Panc1 (cell line): ENCODE results near the gene NTM. TPM values are rescaled to one million over a fixed set of nuclear protein-coding genes. Genes with fewer than 3 reads are reported as not detected.

Experiments
- ATAC-seq: fragments of 200-7000 bp; cut with Tn5 transposase; 2 replicates; pipeline ENCODE4 v1.9.1; 2020; ENCODE audit warnings: mild to moderate bottlenecking, moderate library complexity
- BruUV-seq: library from RNA; stranded (reverse); fragments of 400-500 nt; replicated peaks from 2 replicates; lab custom pipeline; 2021; lab: Mats Ljungman, UMichigan
- CTCF ChIA-PET: fragments of 300-600 bp; sonication (Branson Sonifier 250); formaldehyde crosslinking; loops from one replicate; lab custom pipeline; 2022; ENCODE audit warnings: antibody characterized with exemption; lab: Charles Lee
- POLR2A ChIA-PET: fragments of 300-600 bp; sonication (Branson Sonifier 250); formaldehyde crosslinking; loops from one replicate; lab custom pipeline; 2022; ENCODE audit warnings: antibody characterized with exemption; lab: Charles Lee
- DNase-seq: peaks from one replicate; pipeline ENCODE4 v3.0.0-alpha.2; 2010; ENCODE audit warnings: low read depth, low spot score
- H3K27ac ChIP-seq: 2 replicates; pipeline ENCODE4 v1.5.1; 2011; ENCODE audit warnings: mild to moderate bottlenecking, low read length, inconsistent platforms
- H3K27me3 ChIP-seq: fragments of 200-500 bp; sonication (Bioruptor generic); 2 replicates; pipeline ENCODE4 v1.6.0; 2014; ENCODE audit warnings: low read length, inconsistent platforms; ENCODE audit not compliant: control insufficient read depth, insufficient read depth
- H3K36me3 ChIP-seq: fragments of 200-500 bp; sonication (Bioruptor generic); 2 replicates; pipeline ENCODE4 v1.5.1; 2014; ENCODE audit warnings: inconsistent platforms, mild to moderate bottlenecking, low read length, moderate library complexity; ENCODE audit not compliant: control insufficient read depth, insufficient read depth
- H3K4me1 ChIP-seq: 2 replicates; pipeline ENCODE4 v1.5.1; 2011; ENCODE audit warnings: inconsistent platforms, mild to moderate bottlenecking, low read length, moderate library complexity; ENCODE audit not compliant: control insufficient read depth, insufficient read depth
- H3K4me3 ChIP-seq, 2 experiments: 2 replicates each; pipeline ENCODE4 v1.5.1; 2011 to 2012; ENCODE audit warnings: low read depth in 2 of 2, low read length in 2 of 2, mild to moderate bottlenecking in 2 of 2, inconsistent platforms in 1 of 2, moderate library complexity in 1 of 2
- H3K9me3 ChIP-seq: fragments of 200-500 bp; sonication (Bioruptor generic); 2 replicates; pipeline ENCODE4 v1.5.1; 2014; ENCODE audit warnings: low read depth, mild to moderate bottlenecking, inconsistent platforms, low read length, moderate library complexity; ENCODE audit not compliant: control insufficient read depth, insufficient read depth
- CTCF ChIP-seq: fragments of 450-650 bp; IDR thresholded peaks from 2 replicates; pipeline ENCODE4 v1.5.1; 2017; ENCODE audit warnings: mild to moderate bottlenecking
- POLR2AphosphoS5 ChIP-seq: IDR thresholded peaks from 2 replicates; pipeline ENCODE4 v1.6.1; 2012; ENCODE audit warnings: mild to moderate bottlenecking, low read depth, low read length, moderate library complexity
- SIN3A ChIP-seq: IDR thresholded peaks from 2 replicates; pipeline ENCODE4 v1.6.1; 2012; ENCODE audit warnings: low read depth, mild to moderate bottlenecking, low read length, moderate library complexity, borderline replicate concordance; ENCODE audit not compliant: insufficient read depth
- TCF7L2 ChIP-seq: IDR thresholded peaks from 2 replicates; pipeline ENCODE4 v1.6.1; 2011; ENCODE audit warnings: mild to moderate bottlenecking, low read depth, low read length, inconsistent platforms
- in situ Hi-C: cut with HindIII; loops from 2 replicates; pipeline ENCODE4 v1.10.0; 2016; ENCODE audit warnings: low sequenced_read_pairs, low pct_unique_long_range_greater_than_20kb
- intact Hi-C: fragments of 100-400 bp; cut with micrococcal nuclease; formaldehyde crosslinking; loops from one replicate; pipeline ENCODE4 v1.10.0; 2022; ENCODE audit not compliant: unreplicated experiment
- total RNA-seq: library from RNA; stranded (reverse); gene quantifications from one replicate; pipeline ENCODE4 v1.2.1, GENCODE V29; 2021; ENCODE audit not compliant: unreplicated experiment
- TF ChIP-seq, protein P1 (sequence below), 2 experiments: IDR thresholded peaks; 2 replicates each; pipeline ENCODE4 v1.6.1; 2011 to 2012; ENCODE audit warnings: low read depth in 2 of 2, control low read depth in 1 of 2, low read length in 1 of 2, mild to moderate bottlenecking in 1 of 2, moderate library complexity in 1 of 2; ENCODE audit not compliant: insufficient read depth in 1 of 2

The NTM gene
- total RNA-seq, 1 experiment from 2014 or later = 0.10 TPM

- Histone ChIP-seq H3K27me3 (peaks cover 3% of the 10 kb centered on the region; the same call in 1 of the 2 replicates), H3K9me3 (no peaks in the 10 kb centered on the region), H3K27ac (no peak overlapping the region), H3K4me3 (no peak overlapping the region), H3K36me3 (no peaks in the 10 kb centered on the region), H3K4me1 (no peaks in the 10 kb centered on the region)
- CTCF ChIA-PET = no interaction called here
- in situ Hi-C loops (no loop called here), intact Hi-C loops (no loop called here)
- TF ChIP-seq CTCF (no peak), POLR2AphosphoS5 (no peak), TCF7L2 (no peak), SIN3A (no peak)
- TF ChIP-seq, protein P1, sequence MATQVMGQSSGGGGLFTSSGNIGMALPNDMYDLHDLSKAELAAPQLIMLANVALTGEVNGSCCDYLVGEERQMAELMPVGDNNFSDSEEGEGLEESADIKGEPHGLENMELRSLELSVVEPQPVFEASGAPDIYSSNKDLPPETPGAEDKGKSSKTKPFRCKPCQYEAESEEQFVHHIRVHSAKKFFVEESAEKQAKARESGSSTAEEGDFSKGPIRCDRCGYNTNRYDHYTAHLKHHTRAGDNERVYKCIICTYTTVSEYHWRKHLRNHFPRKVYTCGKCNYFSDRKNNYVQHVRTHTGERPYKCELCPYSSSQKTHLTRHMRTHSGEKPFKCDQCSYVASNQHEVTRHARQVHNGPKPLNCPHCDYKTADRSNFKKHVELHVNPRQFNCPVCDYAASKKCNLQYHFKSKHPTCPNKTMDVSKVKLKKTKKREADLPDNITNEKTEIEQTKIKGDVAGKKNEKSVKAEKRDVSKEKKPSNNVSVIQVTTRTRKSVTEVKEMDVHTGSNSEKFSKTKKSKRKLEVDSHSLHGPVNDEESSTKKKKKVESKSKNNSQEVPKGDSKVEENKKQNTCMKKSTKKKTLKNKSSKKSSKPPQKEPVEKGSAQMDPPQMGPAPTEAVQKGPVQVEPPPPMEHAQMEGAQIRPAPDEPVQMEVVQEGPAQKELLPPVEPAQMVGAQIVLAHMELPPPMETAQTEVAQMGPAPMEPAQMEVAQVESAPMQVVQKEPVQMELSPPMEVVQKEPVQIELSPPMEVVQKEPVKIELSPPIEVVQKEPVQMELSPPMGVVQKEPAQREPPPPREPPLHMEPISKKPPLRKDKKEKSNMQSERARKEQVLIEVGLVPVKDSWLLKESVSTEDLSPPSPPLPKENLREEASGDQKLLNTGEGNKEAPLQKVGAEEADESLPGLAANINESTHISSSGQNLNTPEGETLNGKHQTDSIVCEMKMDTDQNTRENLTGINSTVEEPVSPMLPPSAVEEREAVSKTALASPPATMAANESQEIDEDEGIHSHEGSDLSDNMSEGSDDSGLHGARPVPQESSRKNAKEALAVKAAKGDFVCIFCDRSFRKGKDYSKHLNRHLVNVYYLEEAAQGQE (IDR thresholded peaks at IDR 0.05; ENCODE audit: insufficient read depth in 1 of 2, low read depth in 2 of 2, low read length in 1 of 2) = no peak
- BruUV-seq = no TSS peak
- POLR2A ChIA-PET = no interaction called here
- DNase-seq (no peak), ATAC-seq (no peak)
These were observed 421.8 kb downstream of the NTM start for GRCh38 chr11:131792243-131792642.

DNA sequence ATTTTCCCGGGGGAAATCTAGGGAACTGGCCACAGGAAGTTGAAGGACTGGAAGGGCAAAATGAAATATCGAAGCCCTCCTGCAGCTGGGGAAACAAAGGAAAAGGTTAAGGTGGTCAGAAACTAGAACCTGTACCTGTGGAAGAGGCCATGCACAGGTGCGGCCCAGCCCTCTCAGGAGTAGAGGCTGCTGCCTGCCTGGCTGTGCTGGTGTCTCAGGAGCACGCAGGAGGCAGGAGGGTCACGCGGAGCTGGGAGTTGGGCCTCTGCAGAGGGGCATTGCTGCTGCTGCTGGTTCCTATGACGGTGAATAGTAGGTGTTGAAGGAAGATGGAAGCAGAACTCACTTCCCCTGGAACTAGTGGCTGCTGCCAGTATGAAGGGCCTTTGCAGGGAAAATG is 425.7 kb downstream of the NTM start:
- CTCF ChIA-PET = no interaction called here
- no peak overlapping the region for H3K27ac ChIP-seq
- intact Hi-C loops (no loop called here), in situ Hi-C loops (no loop called here)
- BruUV-seq = no TSS peak
- DNase-seq (no peak), ATAC-seq (no peak)
- H3K9me3 ChIP-seq = no peaks in the 10 kb centered on the region
- H3K4me3 ChIP-seq = no peak overlapping the region
- no peaks in the 10 kb centered on the region; the same call in 1 of the 2 replicates for H3K27me3 ChIP-seq
- no peaks in the 10 kb centered on the region for H3K36me3 ChIP-seq
- TF ChIP-seq, protein P1 (IDR thresholded peaks at IDR 0.05; ENCODE audit: insufficient read depth in 1 of 2, low read depth in 2 of 2, low read length in 1 of 2) = no peak
- TF ChIP-seq SIN3A (no peak), POLR2AphosphoS5 (no peak), TCF7L2 (no peak), CTCF (no peak)
- POLR2A ChIA-PET = no interaction called here
- no peaks in the 10 kb centered on the region for H3K4me1 ChIP-seq
